ENCODE measurements around the gene SNX4.
"Not testable (repeated sequence)": the region's sequence is repeated elsewhere in the genome, so short reads cannot be mapped to it uniquely, and the experiment has no call there.

Gene SNX4

DNA sequence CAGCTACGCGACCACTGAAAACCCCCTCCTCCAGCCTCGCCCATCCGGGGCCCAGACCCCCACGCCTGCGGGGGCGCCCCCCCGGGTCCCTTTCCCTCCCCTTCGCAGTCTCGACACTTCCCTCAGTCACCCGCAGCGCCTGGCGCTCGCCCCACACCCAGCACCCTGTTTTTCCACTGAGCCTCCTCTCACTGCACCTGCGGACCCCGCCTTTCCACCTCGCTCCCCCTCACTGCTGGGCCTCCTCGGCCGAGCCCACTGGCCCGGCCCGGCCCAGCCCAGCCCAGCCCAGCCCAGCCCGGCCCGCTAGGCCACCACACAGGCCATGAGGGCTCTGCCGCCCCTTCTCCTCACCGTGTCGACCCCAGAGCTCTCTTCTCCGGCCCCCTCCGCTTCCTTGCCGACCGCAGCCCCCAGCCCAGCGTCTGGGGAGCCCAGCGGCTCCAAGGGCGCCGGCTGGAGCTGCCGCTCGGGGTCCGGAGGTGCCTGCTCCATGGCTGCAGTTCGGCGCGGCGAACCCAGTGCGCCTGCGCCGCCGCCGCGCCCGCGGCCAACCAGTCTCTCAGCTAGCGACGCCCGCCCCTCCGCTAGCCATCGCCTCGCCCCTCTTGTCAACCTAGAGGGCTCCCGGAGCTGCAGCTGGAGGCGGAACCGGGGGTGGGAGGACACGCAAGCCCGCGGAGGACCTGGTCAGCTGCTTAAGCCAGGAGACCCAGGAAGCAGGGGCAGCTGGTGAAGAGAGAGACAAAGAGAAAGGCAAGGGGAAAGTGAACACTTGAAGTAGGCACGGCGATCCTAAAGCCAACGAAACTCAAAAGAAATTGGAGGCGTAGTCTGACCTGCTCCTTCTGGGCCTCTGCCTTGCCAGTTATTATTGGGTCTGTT lies at the start of gene SNX4:
TSS of gene SNX4 (minus strand) at position 525 of the 885 bp plus-strand sequence. CDS start at position 495, 30 bp downstream.
- peak; percentile 59 to 71 for DNase-seq (ENCODE audit: extremely low read depth in 1 of 2, low read depth in 1 of 2)

DNA sequence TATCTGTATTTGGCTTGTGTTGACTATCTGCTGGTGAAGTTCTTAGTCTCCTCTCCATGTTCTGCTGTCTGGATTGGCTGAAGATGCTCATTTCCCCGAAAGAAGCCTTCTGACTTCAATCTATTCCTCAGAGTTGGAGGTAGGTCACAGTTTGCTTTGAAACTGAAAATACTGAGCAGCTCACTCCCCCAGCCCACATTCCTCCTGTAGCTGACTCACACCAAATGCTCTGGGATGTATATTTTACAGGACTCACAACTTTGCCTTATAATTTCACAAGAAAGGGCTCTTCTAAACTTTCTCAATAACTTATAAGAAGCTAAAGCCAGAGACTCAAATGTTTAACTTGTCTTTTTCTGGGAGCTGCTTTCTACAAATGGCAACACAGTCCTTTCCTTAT lies 36.3 kb upstream of the SNX4 start:
- no peak for DNase-seq (ENCODE audit: extremely low read depth in 1 of 2, low read depth in 1 of 2)

DNA sequence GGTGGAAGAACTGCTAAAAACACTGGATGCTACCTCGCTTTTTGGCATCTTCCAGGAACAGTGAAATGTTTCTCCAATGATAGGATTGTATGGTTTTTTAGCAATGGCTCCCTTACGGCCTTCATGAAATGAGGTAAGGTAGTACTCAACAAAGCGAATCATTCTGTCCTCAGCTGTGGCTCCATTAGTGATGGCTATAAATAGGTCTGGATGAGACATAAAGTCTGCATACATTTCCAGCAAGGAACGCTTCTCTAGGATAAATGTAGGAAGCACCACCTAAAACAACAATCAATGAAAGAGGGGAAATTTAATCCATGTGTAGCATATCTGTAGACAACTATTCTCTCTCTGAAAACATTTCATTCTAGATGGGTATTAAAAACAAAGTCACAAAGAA lies 32.4 kb upstream of the SNX4 start:
- no peak for DNase-seq (ENCODE audit: extremely low read depth in 1 of 2, low read depth in 1 of 2)

DNA sequence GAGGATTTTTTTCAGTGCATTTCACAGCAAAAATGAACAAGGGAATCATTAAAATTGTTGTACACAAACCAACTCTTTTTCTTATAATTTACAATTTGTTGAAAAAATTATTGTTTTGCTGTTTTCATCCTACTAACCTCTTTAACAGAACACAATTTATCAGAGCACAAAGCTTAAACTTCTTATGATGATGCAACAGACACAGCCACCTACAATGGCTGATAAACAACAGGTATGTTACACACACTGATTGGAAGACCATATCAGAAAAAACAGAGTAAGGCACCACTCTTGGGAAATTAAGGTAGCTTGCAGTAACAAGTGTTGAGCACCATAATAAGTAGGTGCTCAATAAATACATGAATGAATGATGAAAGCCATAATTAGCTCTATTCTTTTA lies 8.9 kb upstream of the SNX4 start:
- no peak for DNase-seq (ENCODE audit: extremely low read depth in 1 of 2, low read depth in 1 of 2)

DNA sequence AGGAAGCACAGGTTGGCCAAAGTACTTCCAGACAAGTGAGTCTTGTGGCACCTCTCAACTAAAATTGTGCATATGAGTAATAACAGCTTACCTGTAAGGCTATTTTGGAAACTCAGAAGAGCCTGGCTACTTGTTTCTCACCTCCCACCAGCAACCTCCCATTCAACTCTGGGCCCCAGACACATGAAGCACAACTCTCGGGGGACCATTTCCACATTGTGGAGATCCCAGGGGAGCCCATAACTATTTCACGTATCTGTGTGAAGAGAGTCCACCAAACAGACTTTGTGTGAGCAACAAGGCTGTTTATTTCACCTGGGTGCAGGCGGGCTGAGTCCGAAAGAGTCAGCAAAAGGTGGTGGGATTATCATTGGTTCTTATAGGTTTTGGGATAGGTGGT lies 5.2 kb upstream of the SNX4 start:
- no peak for DNase-seq (ENCODE audit: extremely low read depth in 1 of 2, low read depth in 1 of 2)

DNA sequence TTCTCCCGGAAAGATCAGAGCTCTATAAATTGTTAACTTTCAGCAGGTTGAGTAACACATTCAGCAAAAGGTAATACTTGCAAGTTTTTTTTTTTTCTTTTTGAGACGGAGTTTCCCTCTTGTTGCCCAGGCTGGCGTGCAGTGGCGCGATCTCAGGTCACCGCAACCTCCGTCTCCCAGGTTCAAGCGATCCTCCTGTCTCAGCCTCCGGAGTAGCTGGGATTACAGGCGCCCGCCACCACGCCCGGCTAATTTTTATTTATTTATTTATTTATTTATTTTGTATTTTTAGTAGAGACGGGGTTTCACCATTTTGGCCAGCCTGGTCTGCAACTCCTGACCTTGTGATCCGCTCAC lies 539 bp upstream of the SNX4 start:
- DNase-seq (ENCODE audit: extremely low read depth in 1 of 2, low read depth in 1 of 2): not testable (repeated sequence)

DNA sequence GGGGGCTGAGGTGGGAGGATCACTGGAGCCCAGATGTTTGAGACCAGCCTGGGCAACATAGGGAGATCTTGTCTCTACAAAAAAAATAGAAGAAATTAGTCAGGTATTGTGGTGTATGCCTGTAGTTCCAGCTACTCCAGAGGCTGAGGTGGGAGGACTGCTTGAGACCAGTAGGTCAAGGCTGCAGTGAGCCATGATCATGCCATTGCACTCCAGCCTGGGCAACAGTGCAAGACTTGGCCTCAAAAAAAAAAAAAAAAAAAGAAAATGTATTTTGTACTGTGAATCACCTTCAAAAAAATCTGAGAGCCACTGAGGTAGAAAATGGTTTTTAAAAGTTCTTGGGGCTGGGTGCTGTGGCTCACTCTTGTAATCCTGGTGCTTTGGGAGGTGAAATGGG lies 4.6 kb downstream of the SNX4 start:
- DNase-seq (ENCODE audit: extremely low read depth in 1 of 2, low read depth in 1 of 2): no peak

DNA sequence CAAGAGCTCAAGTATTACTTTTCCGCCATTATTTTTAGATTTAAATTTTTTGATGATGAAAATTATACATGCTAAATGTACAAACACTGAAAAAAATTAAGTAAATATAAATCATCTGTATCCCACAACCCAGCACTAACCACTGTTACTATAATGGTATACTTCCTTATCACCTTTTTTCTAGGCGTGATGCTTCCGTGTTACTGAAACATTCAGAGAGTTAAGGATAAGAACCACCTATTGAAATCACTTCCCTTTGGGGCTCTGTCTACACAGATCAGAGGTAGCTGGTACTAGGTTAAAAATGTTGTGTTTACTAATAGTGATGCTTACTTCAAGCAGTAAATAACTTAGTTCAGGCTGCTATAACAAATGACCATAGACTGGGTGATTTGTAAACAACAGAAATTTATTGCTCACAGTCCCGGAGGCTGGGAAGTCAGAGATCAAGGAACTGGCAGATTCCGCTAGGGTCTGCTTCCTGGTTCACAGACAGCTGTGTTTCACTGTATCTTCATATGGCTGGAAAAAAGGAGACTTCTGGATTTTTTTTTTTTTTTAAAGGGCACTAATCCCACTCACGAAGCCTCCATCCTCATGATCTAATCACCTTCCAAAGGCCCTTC lies 6.4 kb downstream of the SNX4 start:
- no peak for DNase-seq (ENCODE audit: extremely low read depth in 1 of 2, low read depth in 1 of 2)

DNA sequence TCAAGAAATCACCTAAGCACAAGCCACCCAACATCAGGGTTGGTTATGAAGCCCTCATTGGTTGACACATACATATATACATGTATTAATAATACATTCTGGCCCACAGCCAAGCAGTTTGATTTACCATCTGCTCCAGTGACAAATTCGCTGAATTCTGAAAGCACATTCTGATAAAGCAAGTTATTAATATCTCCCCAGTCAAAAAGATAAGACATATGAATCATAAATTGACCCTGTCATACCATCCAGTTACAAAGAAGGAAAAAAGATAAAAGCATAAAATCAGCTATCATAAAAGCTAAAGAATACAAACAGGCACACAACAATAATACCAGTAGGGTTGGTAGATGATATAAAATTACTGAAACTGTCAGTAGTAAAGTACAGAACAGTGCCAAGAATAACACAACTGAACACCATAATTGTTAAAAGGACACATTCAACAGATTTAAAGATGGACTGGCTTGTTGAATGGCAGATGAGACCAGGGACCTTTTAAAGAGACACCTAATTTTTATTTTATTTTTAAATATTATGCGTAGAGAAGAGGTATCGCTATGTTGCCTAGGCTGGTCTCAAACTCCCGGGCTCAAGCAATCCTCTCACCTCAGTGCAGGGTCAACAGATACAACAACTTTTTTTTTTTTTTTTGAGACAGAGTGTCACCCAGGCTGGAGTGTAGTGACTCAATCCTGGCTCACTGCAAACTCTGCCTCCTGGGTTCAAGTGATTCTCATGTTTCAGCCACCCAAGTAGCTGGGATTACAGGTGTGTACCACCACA lies 7.7 kb downstream of the SNX4 start:
- no peak for DNase-seq (ENCODE audit: extremely low read depth in 1 of 2, low read depth in 1 of 2)

DNA sequence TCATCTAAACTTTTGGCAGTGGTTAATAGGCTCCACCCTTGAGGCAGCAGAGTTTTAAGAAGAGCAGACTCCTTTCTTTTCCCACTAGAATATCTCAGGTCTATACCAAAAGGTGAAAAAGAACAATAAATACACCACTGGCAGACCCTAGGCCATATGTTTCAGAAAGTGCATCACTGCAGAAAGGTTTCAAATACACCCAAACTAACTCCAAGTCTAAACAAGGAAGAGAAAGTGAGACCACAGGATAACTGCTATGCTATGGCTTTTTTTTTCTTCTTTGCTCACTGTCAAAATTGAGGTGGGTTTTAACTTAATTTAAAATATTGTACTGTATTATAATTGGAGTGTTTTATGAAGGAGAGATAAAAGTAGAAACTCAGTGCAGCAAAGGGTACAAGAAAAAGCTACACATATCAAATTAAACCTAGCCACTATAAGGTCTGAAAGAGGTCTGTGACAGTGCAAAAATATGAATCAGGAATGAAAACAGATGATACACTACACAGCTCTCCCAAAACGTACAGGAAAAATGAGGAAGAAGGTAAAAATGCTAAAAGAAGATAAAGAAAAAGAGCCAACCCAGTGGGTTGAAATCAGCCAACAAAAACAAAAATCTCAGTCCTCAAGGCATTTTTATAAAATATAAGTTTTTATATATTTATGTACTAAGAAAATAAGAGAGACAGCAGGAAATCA lies 8.4 kb downstream of the SNX4 start:
- no peak for DNase-seq (ENCODE audit: extremely low read depth in 1 of 2, low read depth in 1 of 2)

DNA sequence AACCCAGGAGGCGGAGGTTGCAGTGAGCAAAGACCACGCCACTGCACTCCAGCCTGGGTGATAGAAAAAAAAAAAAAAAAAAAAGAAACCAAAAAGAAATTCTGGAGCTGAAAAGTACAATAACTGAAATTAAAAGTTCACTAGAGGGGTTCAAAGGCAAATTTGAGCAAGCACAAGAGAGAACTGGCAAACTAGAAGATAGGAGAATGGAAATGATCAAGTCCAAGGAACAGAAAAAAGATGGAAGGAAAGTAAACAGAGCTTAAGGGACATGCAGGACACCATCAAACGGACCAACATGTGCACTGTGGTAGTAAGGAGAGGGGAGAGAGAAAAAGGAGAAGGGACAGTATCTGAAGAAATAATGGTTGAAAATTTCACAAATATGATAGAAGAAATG lies 12.9 kb downstream of the SNX4 start:
- no peak for DNase-seq (ENCODE audit: extremely low read depth in 1 of 2, low read depth in 1 of 2)

DNA sequence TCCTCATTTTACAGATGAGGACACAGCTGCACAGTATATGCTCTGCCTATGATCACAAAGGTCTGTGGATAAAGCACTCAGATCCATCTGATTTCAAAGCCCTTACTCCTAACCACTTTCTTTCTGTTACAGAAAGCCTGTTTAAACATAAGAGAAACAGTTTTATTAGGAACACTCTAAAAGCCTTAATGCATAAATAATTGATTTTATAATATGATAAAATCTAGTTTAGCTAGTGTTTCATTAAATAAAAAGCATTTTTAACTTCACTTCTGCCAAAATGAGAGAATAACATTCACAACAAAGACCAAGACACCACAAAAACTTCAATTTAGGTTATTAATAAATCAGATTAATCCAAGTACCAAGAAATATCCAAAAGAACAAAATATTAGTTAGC lies 21.4 kb downstream of the SNX4 start:
- DNase-seq (ENCODE audit: extremely low read depth in 1 of 2, low read depth in 1 of 2): no peak

DNA sequence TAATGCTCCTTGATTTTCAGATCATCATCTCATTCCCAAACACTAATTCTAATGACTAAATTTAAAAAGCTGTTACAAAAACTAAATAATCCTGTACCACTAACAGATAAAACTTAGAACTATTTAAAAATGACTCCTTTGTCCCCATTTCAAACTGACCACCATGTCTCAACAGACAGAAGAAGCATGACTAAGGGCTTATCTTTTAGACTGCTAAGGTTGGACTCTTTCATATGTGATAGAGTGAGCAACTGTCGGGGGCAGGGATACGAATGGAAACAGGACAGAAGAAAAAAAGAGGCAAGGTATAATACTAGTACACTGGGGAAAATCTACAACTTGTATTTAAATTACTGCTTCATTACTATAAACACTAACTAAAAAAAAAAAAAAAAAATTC lies 23.3 kb downstream of the SNX4 start:
- DNase-seq (ENCODE audit: extremely low read depth in 1 of 2, low read depth in 1 of 2): no peak

DNA sequence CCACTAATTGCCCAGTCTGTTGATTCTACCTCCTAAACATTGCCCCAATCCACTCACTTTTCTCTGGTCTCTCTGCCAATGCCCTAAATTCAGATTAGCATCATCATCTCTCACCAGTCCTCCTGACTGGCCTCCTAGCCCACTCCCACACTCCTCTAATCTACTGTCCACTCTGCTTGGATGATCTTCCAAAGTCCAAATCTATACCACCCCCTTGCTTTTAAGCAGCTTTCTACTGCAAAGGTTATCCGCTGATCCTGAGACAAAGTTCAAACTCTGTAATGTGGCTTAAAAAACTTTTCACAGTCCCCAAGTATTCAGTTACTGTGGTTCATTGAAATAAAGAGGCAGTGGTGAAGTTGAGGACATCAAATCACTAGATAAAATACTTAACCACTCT lies 37.6 kb downstream of the SNX4 start:
- no peak for DNase-seq (ENCODE audit: extremely low read depth in 1 of 2, low read depth in 1 of 2)

DNA sequence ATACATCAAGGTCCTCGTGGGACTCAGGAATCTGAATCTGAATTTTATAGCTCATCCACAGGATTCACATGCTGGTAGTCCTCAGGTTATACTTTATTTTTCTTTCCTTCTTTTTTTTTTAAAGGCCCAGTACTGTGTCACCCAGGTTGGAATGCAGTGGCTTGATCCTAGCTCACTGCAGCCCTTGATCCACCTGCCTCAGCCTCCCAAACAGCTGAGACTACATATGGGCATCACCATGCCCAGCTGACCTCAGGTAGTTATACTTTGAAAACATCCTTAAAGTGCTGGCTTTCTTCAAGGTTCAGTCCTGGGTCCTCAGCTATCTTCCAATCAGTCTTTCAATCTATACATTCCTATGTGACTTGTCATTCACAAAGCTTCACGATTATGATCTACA lies 38.2 kb downstream of the SNX4 start:
- DNase-seq (ENCODE audit: extremely low read depth in 1 of 2, low read depth in 1 of 2): no peak

DNA sequence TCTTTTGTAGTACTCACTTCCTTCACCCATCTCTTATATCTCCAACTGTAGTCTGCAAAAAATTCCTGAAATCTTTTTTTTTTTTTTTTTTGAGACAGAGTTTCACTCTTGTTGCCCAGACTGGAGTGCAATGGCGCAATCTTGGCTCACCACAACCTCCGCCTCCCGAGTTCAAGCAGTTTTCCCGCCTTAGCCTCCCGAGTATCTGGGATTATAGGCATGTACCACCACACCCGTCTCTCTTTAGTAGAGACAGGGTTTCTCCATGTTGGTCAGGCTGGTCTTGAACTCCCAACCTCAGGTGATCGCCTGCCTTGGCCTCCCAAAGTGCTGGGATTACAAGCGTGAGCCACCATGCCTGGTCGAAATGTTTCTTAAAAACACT lies 38.6 kb downstream of the SNX4 start:
- not testable (repeated sequence) for DNase-seq (ENCODE audit: extremely low read depth in 1 of 2, low read depth in 1 of 2)

DNA sequence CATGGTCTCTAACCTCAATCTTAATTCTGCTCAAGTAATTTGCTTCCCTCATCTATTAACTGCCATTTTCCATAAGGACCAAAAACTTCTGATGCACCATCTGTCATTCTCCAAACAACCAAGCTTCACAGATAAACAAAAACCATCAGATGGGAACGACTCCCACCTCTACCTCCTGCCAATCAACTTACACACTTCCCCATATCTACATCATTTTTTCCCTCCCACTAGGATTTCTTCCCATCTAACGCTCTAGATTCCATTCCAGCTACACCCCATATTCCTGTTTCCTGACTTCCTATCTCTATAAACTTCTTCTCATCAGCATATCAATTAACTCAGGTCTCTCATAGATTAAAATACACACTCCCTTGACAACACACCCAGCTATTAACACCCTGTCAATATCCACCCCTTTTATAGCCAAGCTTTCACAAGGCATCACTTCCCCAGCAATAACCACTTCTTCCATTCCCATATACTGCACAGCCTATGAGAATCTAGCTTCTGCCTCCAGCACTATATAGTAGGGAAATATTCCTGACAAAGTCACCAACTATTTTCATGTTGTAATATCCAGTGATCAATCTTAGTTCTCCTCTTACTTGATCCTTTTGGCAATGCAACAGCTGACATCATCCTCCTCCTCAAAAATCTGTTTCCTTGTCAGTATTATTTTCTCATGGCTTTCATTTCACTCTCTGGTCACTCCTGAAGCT lies 39.2 kb downstream of the SNX4 start:
- DNase-seq (ENCODE audit: extremely low read depth in 1 of 2, low read depth in 1 of 2): no peak

DNA sequence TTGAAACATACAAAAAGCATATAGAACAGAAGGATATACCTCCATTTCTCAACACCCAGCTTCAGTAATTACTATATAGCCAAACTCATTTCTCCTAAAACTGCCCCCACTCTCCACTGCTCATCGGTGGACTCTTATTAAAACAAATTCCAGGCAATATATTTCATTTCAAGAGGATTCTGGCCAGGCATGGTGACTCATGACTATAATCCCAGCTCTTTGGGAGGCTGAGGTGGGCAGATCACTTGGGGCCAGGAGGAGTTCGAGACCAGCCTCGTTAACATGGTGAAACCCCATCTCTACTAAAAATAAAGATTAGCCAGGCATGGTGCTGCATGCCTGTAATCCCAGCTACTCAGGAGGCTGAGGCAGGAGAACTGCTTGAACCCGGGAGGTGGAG lies 40.9 kb downstream of the SNX4 start:
- no peak for DNase-seq (ENCODE audit: extremely low read depth in 1 of 2, low read depth in 1 of 2)

DNA sequence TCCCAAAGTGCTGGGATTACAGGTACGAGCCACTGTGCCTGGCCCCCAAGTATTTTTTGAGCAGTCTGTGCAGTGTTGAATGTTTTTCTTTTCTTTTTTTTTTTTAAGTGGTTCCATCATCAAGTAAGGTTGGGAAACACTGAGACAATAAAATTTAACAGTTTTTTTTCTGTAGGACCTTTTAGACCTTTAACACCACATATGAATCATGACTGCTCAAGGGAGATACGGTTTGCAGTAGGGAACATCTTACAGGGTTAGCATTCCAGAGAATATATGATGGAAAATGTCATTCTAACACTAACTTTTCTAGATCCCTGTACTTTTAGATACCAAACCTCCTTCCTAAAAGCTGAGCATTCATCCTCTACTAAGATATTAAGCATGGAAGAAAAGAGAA lies 41.7 kb downstream of the SNX4 start:
- DNase-seq (ENCODE audit: extremely low read depth in 1 of 2, low read depth in 1 of 2): no peak

DNA sequence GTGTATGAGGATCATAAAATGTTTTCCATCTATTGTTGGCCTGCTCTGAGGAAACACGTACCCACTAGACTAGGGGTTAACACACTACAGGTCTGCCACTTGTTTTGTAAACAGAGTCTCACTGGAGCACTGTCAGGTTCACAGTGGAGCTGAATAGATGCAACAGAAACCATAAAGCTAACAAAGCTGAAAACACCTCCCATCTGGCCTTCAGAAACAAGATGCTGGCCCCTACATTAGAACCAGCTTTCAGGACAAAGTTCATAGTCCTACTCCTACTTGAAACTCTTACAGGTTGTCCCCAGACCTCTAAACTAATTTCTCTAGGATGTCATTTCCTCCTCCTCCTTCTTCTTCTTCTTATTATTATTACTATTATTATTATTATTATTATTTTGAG lies 42.3 kb downstream of the SNX4 start:
- DNase-seq (ENCODE audit: extremely low read depth in 1 of 2, low read depth in 1 of 2): no peak

DNA sequence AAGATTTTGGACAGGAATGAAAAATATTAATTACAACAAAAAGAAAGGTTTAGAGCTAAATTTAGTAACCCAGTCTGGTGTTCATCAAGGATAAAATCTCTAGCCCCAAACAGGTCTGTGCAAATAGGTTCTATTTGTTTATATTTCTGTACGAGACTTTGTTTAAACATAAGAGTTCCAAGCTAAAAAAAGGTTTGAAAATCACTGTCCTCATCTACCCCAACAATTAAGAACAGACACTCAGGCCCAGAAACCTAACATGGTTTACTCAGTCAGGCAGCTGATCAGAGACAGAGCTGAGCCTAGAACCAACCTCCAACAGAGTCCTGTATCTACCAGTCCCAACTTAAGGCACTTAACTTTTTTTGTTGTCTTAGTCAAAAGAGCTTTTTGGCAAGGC lies 49.3 kb downstream of the SNX4 start:
- no peak for DNase-seq (ENCODE audit: extremely low read depth in 1 of 2, low read depth in 1 of 2)
